Hepatocyte (in vitro differentiated cells): ENCODE results near the gene SLC38A11.

Source experiments
- CTCF ChIP-seq: fragments of 200-600 bp; sonication (generic); IDR thresholded peaks from 2 replicates; pipeline ENCODE4 v1.5.1; 2016; ENCODE audit warnings: antibody characterized with exemption, mild to moderate bottlenecking; ENCODE audit not compliant: poor library complexity
- EZH2 ChIP-seq: fragments of 200-600 bp; sonication (generic); IDR thresholded peaks from 2 replicates; pipeline ENCODE4 v1.6.1; 2016; ENCODE audit warnings: antibody characterized with exemption, mild to moderate bottlenecking, borderline replicate concordance
- EZH2phosphoT487 ChIP-seq: fragments of 200-600 bp; sonication (generic); IDR thresholded peaks from one replicate; pipeline ENCODE4 v1.6.1; 2018; ENCODE audit warnings: antibody characterized with exemption, mild to moderate bottlenecking, low read depth, moderate library complexity; ENCODE audit not compliant: unreplicated experiment, severe bottlenecking

DNA sequence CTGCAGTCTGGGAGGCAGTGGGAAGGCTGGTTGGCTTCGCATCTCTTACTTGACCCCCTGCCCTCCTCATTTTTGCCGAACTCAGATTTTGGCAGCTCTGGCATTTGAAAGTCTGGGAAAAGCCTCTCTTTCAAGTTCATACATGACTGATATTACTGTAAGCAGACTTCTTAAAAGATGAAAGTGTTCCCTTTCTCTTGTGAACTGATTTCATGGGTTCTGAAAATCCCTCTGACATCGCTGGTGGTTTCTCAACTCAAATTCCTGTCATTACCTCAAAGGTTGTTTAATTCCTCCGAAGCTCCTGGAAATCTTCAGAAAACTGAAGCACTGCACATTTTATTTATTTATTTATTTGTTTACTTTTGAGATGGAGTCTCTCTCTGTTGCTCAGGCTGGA is 16.9 kb upstream of the SLC38A11 start:
- TF ChIP-seq CTCF, result no peak
- no peak for TF ChIP-seq EZH2
- no peak for TF ChIP-seq EZH2phosphoT487
